ENCODE data around the gene C1QTNF4. TPM values are rescaled to one million over a fixed set of nuclear protein-coding genes. Genes with fewer than 3 reads are reported as not detected.

The C1QTNF4 gene
- total and polyA plus RNA-seq, 2 of the 13 experiments (the other 11 are each of a cell fraction or from before 2014, with no cell fraction given): not detected

DNA sequence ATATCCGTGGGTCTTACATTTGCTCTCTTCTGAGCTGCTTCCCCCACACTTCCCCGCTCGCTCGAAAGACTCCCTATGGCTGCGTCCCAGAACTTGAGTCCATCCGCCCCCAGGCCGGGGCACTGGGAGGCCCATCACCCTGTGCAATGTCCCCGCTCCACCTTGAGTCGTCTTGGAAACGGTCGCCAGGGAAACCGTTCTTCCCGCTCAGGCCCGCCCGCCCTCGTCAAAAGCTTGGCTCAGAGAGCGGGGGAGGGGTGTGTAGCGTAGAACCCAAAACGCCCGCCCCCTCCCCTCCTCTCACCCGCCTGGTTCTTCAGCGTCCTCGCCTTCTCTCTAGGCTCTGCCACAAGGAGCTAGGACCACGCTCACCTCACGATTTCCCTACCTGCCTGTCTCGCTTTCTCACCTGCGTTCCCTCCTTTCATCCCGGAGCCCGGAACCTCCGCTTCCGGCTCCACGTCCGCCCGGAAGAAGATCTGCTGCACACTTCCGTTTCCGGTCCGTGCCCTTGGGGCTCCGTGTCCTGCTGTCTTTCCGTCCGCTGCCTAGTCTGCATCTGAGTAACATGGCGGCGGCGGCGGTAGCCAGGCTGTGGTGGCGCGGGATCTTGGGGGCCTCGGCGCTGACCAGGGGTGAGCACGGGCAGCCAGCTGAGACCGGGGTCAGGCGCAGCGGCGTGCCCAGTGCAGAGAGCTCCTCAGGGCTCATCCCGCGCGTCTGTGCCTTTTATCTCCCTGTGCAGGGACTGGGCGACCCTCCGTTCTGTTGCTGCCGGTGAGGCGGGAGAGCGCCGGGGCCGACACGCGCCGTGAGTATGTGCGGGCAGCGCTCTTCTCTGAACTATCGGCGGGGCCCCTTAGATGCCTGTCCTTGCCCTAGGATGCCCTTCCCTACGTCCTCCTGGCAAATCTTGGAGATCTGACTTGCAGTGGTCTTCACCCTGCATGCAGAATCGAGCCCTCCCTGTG lies 15.4 kb downstream of the C1QTNF4 start, which contains the start of the genes KBTBD4 and NDUFS3 (continued):
- TF ChIP-seq GATA4 (IDR thresholded peaks at IDR 0.05; ENCODE audit: borderline replicate concordance, low read depth) (peak; percentile 58; the same call in 1 of the 2 replicates), FOSL1 (CRISPR knock-in tag; IDR thresholded peaks at IDR 0.05; ENCODE audit: borderline replicate concordance) (0 out of 2 replicates have a peak, but pooled peaks have one; percentile 32), STAT6 (CRISPR knock-in tag; IDR thresholded peaks at IDR 0.05; ENCODE audit: borderline replicate concordance) (peak; percentile 54; the same call in 1 of the 2 replicates), NFATC3 (CRISPR knock-in tag; IDR thresholded peaks at IDR 0.05) (peak; percentile 70; the same call in 1 of the 2 replicates), NR2F2 (IDR thresholded peaks at IDR 0.05; ENCODE audit: borderline replicate concordance, low read depth) (peak; percentile 19; the same call in 1 of the 2 replicates), ZFY (CRISPR knock-in tag; IDR thresholded peaks at IDR 0.05) (peak; percentile 90), ZNF12 (CRISPR knock-in tag; IDR thresholded peaks at IDR 0.05) (peak; percentile 88), NFYB (CRISPR knock-in tag; IDR thresholded peaks at IDR 0.05) (0 out of 2 replicates have a peak, but pooled peaks have one; percentile 9), LRRFIP1 (CRISPR knock-in tag; conservative IDR thresholded peaks at IDR 0.05) (no peak), POLR2A (IDR thresholded peaks at IDR 0.05; ENCODE audit: insufficient read depth in 1 of 2, low read depth in 2 of 2, low read length in 2 of 2) (peak; percentile 56 to 86; a peak in 3 of 4 replicates), TBP (CRISPR knock-in tag; IDR thresholded peaks at IDR 0.05) (no peak), ZNF235 (CRISPR knock-in tag; IDR thresholded peaks at IDR 0.05; ENCODE audit: borderline replicate concordance) (peak; percentile 65; the same call in 1 of the 2 replicates), ZBTB2 (CRISPR knock-in tag; IDR thresholded peaks at IDR 0.05; ENCODE audit: low read depth) (peak; percentile 85), ZNF530 (CRISPR knock-in tag; IDR thresholded peaks at IDR 0.05; ENCODE audit: low read depth) (no peak), GLI4 (CRISPR knock-in tag; IDR thresholded peaks at IDR 0.05; ENCODE audit: borderline replicate concordance) (peak; percentile 65; the same call in 1 of the 2 replicates)
- TF ChIP-seq, protein P1, sequence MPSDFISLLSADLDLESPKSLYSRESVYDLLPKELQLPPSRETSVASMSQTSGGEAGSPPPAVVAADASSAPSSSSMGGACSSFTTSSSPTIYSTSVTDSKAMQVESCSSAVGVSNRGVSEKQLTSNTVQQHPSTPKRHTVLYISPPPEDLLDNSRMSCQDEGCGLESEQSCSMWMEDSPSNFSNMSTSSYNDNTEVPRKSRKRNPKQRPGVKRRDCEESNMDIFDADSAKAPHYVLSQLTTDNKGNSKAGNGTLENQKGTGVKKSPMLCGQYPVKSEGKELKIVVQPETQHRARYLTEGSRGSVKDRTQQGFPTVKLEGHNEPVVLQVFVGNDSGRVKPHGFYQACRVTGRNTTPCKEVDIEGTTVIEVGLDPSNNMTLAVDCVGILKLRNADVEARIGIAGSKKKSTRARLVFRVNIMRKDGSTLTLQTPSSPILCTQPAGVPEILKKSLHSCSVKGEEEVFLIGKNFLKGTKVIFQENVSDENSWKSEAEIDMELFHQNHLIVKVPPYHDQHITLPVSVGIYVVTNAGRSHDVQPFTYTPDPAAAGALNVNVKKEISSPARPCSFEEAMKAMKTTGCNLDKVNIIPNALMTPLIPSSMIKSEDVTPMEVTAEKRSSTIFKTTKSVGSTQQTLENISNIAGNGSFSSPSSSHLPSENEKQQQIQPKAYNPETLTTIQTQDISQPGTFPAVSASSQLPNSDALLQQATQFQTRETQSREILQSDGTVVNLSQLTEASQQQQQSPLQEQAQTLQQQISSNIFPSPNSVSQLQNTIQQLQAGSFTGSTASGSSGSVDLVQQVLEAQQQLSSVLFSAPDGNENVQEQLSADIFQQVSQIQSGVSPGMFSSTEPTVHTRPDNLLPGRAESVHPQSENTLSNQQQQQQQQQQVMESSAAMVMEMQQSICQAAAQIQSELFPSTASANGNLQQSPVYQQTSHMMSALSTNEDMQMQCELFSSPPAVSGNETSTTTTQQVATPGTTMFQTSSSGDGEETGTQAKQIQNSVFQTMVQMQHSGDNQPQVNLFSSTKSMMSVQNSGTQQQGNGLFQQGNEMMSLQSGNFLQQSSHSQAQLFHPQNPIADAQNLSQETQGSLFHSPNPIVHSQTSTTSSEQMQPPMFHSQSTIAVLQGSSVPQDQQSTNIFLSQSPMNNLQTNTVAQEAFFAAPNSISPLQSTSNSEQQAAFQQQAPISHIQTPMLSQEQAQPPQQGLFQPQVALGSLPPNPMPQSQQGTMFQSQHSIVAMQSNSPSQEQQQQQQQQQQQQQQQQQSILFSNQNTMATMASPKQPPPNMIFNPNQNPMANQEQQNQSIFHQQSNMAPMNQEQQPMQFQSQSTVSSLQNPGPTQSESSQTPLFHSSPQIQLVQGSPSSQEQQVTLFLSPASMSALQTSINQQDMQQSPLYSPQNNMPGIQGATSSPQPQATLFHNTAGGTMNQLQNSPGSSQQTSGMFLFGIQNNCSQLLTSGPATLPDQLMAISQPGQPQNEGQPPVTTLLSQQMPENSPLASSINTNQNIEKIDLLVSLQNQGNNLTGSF (CRISPR knock-in tag; IDR thresholded peaks at IDR 0.05): no peak
